Putamen (tissue), 1 donor: Measurements from ENCODE around the gene NAPA.

Experiments
- DNase-seq: peaks from one replicate; pipeline ENCODE4 v3.0.0-alpha.2; 2016; ENCODE audit warnings: low spot score

Gene NAPA

GRCh38 chr19:47514869-47515588, at the start of gene NAPA:
Gene NAPA, minus strand, starts transcription at chr19:47515063. Its CDS starts 123 bp downstream, at chr19:47514940.
- peak; percentile 100 for DNase-seq

DNA sequence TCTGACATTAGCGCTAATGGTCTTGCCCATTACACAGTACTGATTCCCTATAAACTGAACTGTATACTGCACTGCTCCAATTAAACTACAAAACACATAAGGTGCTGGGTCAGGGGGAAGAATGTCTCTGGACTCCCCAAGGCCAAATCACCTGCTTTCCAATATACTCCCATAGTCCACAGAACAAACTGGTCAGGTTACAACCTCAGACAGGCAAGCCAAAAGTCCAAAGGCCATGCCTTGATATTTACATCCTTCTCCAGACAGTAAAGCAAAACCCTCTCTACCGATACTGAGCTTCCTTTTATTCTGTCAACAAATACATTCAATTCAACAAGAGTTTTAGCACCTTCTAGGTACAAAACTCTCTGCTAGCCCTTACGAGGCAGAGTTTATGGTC, 49.2 kb upstream of the NAPA start:
- DNase-seq: no peak

DNA sequence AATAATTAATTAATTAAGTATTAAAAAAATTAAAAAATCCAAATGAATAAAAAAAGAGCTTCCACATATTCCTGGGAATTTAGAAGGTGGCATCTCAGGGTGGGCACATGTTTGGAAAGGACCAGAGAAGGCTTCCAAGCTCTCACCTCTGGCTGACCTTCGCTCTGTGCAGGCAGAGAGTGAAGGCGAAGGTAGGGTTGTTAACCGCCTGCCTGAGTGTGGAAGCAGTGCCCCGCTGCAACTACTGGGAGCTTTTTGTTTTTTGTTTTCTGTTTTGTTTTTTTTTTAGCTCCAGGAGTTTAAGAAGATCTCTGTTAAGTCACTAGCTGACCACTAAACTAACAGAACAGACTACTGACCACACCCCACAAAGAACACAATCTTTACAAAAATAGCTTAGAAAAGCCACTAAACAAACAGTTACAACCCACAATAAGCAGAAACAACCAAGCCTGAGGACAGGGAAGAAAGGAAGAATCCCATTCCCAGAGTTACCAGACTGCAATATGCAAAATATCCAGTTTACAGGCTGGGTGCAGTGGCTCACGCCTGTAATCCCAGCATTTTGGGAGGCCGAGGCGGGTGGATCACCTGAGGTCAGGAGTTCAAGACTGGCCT, 46.7 kb upstream of the NAPA start:
- DNase-seq: no peak

DNA sequence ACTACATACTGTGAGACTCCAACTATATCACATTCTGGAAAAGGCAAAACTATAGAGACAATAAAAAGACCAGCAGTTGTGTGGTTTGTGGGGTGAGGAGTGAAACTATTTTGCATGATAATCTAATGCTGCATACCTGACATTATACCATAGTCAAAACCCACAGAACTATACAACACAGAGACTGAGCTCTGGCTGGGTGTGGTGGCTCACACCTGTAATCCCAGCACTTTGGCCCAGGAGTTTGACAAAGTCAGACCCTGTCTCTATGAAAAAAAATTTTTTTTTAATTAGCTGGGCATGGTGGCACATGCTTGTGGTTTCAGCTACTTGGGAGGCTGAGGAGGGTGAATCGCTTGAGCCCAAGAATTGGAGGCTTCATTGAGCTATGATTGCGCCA, 46.1 kb upstream of the NAPA start:
- DNase-seq: no peak

- DNase-seq: no peak
Observed at GRCh38 chr19:47550129-47550528, 35.3 kb upstream of the NAPA start.

GRCh38 chr19:47549261-47549862, 34.5 kb upstream of the NAPA start:
- DNase-seq: no peak

DNA sequence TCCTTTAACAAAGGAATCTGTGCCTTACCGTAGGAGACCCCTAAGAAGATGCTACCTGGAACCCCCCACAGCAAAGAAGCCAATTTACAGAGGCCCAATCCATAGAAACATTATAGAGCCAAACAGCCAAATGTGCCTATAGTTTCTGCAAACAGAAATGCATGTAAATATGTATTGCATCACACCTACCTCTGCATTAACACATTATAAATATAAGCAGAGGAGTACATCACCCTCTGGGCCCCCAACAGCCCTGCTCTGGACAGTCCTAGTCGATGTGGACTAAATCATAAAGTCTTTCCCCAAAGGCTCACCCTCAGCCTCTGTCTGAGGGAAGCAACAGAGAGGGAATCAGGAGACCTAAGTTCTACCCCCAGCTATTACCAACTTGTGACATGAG, 32.3 kb upstream of the NAPA start:
- no peak for DNase-seq

DNA sequence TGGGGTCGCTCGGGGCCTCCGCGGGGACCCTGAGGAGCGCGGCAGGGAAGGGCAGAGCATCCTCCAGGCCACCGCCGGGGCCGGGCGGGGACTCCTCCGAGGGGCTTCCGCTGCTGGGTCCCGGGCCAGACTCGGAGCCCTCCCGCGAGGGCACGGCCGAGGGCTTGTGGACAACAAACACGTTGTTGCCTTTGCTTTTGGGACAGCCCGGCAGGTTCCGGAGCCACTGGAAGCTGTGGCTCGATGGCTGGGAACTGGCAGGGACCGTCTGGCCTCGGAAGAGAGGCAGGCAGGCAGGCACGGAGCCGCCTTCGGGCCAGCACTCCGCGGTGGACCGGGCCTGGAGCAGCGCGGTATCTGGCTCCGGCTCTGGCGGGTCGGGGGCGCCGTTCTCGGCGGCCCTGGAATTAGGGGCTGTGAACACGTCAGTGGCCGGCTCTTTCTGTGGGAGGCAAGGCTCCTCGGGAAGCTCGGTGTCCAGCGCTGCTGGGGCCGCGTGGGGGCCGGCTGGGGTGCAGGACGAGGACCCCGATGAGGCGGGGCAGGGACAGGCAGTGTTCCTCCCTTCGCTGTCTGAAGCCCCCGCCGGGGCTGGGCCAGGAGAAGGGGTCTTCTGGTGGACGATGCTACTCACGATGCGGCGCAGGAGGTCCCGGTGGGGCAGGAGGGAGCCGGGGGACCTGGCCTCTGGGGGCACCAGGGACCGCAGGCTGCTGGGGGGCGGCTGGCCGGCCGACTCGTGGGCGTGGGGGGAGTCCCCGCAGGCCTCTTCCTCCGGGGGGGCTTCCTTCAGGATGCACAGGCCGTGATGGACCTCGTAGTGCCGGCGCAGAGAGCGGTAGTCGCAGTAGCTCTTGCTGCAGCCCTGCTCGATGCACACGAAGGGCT, 30.4 kb upstream of the NAPA start:
- no peak for DNase-seq

DNA sequence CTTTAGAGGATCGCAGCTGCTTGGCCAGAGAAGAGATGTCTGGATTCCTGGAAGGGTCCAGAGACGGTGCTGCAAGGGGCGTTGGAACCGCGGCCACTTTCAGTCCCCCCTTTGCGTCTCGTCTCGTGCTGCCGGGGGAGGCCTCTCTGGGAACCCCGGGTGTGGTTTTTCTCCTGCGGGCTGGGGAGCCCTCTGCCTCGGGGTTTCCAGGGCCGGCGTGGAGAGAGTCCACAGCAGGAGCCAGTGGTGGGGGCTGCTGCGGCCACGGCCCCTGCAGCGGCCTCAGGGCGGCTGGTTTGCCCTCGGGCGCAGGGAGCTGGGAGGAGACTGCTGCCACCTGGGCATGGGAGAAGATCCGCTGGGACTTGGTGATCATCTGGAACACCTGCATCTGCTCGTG, 29.6 kb upstream of the NAPA start:
- no peak for DNase-seq

- no peak for DNase-seq
Observed at GRCh38 chr19:47544075-47544474, 29.2 kb upstream of the NAPA start.

DNA sequence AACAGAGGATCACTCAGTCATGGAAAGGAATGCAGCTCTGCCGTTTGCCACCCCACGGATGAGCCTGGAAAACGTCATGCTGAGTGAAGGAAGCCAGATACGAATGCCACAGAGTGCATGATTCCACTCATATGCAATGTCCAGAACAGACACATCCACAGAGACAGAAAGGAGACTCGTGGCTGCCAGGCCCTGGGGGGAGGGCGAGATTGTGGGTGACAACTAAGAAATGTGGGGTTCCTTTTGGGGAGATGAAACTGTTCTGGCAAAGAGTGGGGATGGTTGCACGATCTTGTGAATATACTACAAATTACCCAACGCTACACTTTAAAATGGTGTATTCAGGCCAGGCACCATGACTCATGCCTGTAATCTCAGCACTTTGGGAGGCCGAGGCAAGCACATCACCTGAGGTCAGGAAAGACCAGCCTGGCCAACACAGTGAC, 27.2 kb upstream of the NAPA start:
- DNase-seq: no peak

GRCh38 chr19:47541518-47541917, 26.7 kb upstream of the NAPA start:
- DNase-seq: no peak

GRCh38 chr19:47540748-47541147, 25.9 kb upstream of the NAPA start:
- no peak for DNase-seq

DNA sequence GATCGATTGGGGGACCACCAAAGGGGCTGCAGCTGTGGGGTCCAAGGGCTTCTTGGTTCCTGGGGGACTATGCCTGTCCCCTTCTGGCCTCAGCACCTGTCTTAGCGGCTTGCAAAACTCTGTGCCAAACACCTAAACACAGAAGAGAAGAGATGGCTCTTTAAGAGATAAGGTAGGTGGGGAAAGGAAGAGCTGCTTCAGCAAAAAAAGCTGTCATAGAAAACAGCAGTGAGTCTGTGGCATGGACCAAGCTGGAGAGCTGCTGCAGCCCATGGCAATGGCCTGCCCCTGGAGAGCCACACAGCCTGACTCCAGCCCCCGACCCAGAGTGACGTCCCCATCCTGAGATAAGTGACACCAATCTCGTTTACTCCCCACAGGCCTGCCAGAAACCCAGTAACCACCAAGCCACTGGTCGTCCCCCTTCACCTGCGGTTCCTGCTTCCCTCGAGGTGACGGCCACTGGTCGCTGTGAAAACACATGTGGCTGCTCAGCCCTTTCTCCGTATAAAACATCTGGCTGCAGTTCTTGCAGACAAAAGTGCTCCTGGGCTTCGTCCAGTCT, 25.0 kb upstream of the NAPA start:
- DNase-seq: no peak

GRCh38 chr19:47538812-47539211, 23.9 kb upstream of the NAPA start:
- no peak for DNase-seq

DNA sequence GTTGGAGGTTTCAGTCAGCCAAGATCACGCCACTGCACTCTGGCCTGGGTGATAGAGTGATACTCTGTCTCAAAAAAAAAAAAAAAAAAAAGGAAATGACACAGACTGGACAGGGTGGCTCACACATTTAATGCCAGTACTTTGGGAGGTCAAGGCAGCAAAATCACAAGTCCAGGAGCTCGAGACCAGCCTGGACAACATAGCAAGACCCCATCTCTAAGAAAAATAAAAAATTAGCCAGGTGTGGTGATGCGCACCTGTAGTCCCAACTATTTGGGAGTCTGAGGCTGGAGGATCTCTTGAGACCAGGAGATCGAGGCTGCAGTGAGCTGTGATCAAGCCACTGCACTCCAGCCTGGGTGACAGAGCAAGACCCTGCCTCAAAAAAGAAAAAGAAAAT, 22.6 kb upstream of the NAPA start:
- no peak for DNase-seq

GRCh38 chr19:47534628-47535027, 19.8 kb upstream of the NAPA start:
- no peak for DNase-seq

GRCh38 chr19:47531640-47532387, 17.0 kb upstream of the NAPA start:
- DNase-seq: no peak

DNA sequence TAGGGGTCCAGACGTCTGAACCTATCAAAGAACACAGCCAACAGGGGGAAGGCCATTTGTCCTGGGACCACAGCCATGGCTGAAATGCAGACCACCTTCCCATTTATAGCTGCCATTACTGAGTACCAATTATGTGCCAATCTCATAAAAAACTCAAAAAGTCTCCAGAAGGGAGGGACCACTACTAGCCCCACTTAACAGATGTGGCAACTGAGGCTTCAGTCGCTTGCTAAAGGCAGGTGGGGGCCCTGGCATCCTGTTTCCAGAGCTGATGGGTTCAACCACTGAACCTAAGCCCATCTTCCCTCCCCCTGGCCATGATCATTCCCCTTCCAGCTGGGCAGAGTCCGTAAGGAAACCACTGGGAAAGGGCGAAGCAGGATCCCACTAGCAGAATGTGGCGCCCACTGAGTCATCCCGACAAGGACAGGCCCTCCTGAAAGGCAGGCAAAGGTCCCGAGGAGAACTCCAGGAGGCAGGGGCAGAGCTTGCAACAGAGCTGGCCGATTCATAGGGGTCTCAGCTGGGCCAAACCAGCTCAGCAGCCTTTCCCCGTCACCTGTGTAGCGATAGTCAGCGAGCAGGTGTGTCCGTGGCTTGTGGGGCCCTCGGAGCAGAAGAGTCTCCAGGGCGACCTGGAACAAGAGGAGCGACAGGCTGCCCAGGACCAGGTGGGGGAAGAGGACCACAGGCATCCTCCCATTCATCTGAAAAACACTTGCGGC, 14.3 kb upstream of the NAPA start:
- DNase-seq: no peak

- no peak for DNase-seq
Observed at GRCh38 chr19:47526798-47527197, 11.9 kb upstream of the NAPA start.

GRCh38 chr19:47523473-47523872, 8.6 kb upstream of the NAPA start:
- no peak for DNase-seq
